Activated CD4-positive, alpha-beta T cell treated with anti-CD3 and anti-CD28 coated beads for 24 hours (primary cell): ENCODE measurements around the gene GJD4.

ENCODE experiments used
- DNase-seq, 2 donors: peaks; one replicate each; pipeline ENCODE4 v3.0.0-alpha.2; 2020; ENCODE audit warnings: low read depth in 2 of 2

Gene GJD4

DNA sequence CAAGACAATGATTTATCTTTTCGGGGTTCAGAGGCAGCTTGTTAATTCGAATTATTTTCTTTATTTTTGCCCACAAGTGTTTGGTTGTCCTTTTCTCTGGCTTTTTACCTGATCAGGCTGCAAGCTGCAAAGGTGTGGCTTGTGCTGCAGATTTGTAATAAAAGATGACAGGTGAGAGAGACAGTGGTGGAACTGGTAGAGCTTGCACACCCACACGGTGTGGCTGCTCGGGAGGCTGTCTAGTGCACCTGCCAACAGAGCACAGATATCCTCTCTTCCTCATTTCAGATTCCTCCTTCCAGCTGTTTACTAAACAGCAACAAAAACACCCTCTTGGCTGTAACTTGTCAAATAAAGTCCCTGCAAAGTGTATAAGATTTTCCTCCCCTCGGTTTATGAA lies 9.2 kb downstream of the GJD4 start:
- DNase-seq = no peak

DNA sequence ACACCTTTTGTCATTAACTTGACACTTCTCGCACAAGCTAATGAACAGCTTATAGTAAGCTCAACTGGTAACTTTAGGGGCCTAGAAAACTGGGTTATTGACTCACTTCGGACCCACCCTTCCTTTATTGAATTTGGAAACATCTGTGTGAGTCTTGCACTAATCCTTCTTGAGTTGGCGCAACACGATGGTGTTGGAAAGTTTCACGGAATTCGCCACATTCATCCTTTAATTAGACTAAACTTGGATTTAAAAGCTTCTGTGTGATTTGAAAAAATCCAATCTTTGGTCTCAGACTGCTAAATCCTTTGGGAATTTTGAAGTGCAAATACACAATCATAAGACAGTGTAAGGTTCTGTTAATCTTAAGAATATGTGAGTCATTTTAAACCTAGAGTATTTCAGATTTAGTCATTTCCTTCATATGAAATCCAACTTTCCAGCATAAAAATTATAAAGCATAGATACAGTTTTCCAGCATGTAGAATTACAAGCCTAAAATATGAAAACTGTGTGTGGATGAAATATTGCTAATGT lies 21.9 kb downstream of the GJD4 start:
- no peak for DNase-seq

- DNase-seq = no peak
Measured at GRCh38 chr10:35631404-35631803, 26.3 kb downstream of the GJD4 start.

GRCh38 chr10:35632027-35632426 lies 26.9 kb downstream of the GJD4 start:
- no peak for DNase-seq

- DNase-seq = no peak
Measured at GRCh38 chr10:35633006-35633980, 28.2 kb downstream of the GJD4 start.

GRCh38 chr10:35635576-35635975 lies 30.4 kb downstream of the GJD4 start:
- no peak for DNase-seq

- no peak for DNase-seq
Measured at GRCh38 chr10:35636956-35637355, 31.8 kb downstream of the GJD4 start.

GRCh38 chr10:35637462-35637861 lies 32.3 kb downstream of the GJD4 start:
- no peak for DNase-seq

DNA sequence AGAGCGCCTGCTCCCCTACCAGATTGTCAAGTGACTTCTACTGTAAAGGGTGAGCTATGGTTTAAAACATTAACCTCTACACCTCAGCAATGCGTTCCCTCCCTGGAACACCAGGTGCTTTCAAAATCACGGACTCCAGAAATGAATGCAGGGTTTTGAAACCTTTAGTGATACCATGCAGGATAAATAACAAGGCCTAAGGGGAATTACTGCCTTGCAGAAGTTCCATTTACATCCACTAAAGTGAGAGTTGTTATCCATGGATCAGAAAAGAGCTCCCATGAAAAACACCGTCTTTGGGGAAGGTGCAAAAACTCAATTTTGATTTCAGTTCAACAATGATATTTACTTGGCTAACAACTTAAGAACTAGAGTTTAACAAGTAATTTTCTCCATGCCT lies 33.0 kb downstream of the GJD4 start:
- DNase-seq = no peak

- DNase-seq = no peak
Measured at GRCh38 chr10:35639021-35639727, 34.0 kb downstream of the GJD4 start.

DNA sequence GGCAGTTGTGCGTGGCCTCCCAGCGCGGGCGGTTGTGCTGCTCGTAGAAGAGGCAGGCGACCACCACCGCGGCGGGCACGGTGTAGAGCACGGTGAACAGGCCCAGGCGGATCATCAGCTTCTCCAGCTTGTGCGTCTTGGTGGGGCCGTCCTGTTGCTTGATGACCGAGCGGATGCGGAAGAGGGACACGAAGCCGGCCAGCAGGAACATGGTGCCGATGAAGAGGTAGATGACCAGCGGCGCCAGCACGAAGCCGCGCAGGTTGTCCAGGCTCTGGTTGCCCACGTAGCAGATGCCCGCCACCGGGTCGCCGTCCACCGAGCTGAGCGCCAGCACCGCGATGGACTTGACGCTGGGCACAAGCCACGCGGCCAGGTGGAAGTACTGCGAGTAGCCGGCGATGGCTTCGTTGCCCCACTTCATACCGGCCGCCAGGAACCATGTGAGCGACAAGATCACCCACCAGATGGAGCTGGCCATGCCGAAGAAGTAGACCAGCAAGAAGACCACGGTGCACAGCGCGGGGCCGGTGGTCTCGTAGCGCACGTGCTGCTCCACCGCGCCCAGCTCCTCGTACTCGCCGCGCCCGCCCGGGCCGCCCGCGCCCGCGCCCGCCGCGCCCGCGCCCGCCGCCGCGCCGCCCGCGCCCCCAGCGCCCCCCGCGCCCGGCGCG lies 34.7 kb downstream of the GJD4 start:
- DNase-seq = no peak

- DNase-seq = peak in 1 of 2 donors; percentile 30
Measured at GRCh38 chr10:35640474-35640873, 35.3 kb downstream of the GJD4 start.

DNA sequence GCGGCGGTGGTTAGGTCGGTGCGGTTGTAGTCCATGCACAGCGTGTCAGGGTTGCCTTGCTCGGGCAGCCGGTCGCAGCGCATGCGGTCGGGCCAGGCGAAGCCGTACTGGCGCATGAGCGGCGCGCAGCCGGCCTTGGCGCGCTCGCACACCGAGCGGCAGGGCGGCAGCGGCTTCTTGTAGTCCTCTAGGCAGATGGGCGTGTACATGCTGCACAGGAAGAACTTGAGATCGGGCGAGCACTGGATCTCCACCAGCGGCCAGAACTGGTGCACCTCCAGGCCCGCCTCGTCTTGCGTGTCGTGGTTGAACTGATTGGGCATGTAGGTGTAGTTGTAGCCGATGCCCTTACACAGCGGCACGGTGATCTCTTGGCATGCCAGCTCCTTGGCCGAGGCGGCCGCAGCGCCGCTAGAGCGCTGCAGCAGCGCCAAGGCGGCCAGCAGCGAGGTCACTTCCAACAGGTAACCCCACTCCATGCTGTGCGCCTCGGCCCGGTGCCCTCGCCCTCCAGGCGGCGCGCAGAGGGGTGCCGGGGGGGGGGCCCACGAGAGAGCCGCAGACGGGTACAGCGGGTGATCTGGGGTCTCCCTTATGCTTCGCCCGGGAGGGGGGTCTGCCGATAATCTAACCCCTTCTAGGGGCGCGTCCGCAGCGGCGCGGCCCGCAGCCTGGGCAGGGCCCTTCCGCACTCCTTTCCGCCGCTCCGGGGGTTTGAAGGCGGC lies 36.0 kb downstream of the GJD4 start:
- peak in 1 of 2 donors; percentile 28 for DNase-seq

- no peak for DNase-seq
Measured at GRCh38 chr10:35641676-35642034, 36.5 kb downstream of the GJD4 start.

DNA sequence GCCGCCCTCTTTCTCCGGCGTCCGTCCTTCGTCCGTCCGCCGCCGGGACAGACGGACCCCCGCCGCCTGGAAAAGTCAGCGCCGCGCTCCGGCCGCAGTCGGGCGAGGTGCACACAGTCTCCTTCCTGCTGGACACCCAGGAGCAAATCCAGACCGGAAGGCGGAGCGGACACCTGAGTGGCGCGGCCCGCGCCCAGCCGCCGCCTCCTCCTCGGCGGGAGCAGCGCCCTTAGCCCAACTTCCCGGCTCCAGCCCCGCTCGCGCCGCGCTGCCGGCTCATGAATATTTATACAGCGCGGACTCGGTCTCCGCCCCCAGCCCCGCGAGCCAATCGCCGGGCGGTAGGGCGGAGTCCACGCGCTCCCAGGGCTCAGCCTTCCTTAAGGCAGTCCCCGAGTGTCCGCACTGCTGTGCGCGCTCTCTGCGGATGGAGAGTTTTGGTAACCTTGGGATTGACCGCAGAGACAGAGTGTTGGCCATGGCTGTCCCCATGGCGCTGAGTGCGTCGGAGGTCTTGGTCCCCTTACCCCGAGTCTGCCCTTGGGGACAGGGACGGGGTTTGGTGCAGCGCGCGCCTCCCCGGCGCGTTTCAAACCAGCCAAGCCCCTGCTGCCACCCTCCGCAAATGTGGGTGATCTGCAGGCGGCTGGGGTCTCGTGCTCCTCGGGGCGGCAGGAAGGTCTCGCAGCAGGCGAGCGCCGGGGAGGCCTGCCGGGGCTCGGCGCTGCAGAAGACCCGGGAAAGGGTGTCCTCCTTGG lies 37.1 kb downstream of the GJD4 start, which contains the start of gene FZD8:
FZD8 (minus strand) TSS at position 262 of the 758 bp plus-strand sequence. CDS start 867 bp downstream, outside the sequence.
- DNase-seq = peak; percentile 55 to 63

GRCh38 chr10:35642793-35643114 lies 37.6 kb downstream of the GJD4 start:
- no peak for DNase-seq

- no peak for DNase-seq
Measured at GRCh38 chr10:35643151-35644049, 38.3 kb downstream of the GJD4 start.

DNA sequence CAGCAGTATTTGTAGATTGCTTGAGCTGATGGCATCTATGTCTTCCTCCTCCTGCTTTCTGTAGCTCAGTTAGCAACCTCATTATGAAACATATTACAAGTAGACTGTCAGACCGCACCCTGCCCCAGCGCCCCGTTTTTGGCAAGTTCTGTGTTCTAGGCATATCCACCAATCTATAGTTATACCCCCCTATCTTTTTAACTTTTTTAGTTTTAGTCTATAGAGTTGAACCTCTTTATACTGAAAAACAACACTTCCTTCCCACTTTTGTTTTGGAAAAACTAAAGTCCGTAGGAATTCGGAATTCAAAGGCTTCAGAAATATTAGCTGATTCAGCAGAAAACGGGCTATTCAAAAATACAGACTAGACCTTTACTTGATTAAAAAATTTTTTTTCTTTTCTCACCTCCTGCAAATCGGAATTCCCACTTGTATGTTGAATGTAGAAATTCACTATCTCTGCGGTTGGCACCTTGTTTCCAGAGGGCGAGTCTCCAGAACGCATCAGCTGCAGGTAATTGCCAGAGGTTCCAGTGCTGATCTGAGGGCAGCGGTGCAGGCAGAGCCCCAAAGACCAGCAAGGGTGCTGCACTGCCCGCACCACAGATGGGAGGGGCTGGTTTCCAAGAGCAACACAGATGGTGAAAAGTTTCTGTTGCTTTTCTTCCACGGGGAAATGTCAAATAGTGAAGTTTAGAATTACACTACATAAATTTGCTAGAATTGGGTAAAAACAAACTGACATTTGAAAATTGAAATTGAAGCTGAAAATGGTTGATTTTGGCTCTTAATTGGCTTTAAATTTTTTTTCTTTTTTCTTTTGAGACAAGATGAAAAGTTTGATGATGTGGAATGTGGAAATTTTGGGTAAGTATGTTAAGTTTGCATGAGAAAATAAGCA lies 39.2 kb downstream of the GJD4 start:
- DNase-seq = no peak

DNA sequence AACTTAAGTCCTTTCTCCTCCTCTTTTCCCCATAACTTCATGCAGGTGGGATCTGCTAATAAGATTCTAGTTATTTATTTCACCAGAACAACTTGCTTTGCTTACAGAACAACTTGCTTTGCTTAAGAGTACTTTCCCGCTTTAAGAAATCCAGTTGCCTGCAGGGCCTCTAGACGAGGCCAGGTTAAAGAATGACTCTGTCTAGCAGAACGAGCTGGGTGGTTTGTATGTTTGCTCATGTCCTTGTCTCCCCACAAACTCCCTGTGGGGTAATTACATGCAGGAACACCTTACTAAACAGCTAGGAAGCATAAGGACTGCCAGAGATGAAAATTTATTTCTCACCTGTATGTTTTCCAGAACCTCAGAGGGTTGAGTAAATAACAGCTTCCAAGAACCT lies 45.8 kb downstream of the GJD4 start:
- DNase-seq = no peak
